ENCODE data around the gene INPP5A.

INPP5A gene

DNA sequence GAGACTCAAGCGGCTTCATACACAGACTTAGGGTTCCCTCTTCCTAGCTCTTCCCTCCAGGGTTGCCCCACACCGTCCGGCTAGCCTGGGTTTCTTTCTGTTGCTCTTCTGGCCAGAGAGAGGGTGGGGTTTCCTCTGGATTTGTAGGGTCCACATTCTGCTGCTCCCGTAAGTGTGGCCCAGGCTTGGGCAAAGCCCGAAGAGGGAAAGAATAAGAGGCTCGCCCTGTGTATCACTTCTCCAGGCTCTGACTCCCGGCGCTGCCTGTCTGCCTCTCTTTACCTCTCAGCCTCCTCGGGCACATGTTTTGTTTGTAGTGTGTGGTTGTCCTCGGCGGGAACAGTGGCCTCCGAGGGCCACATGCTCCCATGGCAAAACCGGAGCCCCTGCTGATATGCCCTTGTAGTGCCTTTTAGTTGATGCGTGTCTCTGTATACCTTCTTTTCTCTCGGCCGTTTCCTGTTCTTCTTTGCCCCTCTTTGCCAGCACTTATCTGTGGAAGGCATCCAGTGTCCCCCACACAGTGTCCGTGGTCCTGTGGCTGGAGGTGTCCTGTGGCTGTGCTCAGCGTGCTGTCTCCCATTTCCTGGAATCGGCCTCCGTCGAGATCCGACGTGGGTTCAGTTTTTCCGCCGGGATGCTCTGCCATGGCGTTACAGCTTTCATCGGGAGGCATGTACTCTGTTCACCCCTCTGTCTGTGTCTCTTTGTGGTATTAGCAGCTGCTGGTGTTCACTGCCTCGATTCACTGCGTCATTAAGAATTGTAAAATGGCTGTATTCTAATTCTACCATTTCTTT lies 102.9 kb downstream of the INPP5A start:
- Mint-ChIP-seq H3K9me3 (no peaks in the 10 kb centered on the region), H3K27ac (no peak overlapping the region), H3K4me1 (peaks cover 23% of the 10 kb centered on the region), H3K27me3 (no peaks in the 10 kb centered on the region), H3K4me3 (no peak overlapping the region), H3K36me3 (peaks cover 4% of the 10 kb centered on the region)
- DNase-seq (ENCODE audit: low spot score in 2 of 2) (no peak), ATAC-seq (ENCODE audit: low read depth) (no peak)

DNA sequence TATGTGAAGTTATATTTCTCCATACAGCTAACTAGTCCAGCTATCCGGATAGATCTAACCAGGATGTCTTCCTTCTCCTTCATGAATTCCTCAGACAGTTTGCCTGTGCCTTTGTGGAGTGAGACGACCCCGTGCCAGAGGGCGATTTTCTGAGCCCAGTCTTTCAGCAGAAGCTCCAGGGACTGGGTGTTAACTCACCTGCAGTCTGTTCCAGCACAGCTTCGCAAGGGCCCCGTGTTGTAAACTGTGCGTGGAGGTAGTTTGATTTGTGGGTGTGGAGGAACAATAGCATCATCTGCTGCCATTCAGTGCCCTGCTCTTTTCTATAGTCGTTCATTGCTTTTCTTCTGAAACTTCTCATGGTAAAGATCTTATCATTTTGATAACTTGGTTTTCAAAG lies 103.8 kb downstream of the INPP5A start:
- no peaks in the 10 kb centered on the region for H3K9me3 Mint-ChIP-seq
- H3K27ac Mint-ChIP-seq, result no peak overlapping the region
- H3K27me3 Mint-ChIP-seq, result no peaks in the 10 kb centered on the region
- peaks cover 23% of the 10 kb centered on the region for H3K4me1 Mint-ChIP-seq
- peaks cover 4% of the 10 kb centered on the region for H3K36me3 Mint-ChIP-seq
- ATAC-seq (ENCODE audit: low read depth) (no peak), DNase-seq (ENCODE audit: low spot score in 2 of 2) (no peak)
- no peak overlapping the region for H3K4me3 Mint-ChIP-seq

DNA sequence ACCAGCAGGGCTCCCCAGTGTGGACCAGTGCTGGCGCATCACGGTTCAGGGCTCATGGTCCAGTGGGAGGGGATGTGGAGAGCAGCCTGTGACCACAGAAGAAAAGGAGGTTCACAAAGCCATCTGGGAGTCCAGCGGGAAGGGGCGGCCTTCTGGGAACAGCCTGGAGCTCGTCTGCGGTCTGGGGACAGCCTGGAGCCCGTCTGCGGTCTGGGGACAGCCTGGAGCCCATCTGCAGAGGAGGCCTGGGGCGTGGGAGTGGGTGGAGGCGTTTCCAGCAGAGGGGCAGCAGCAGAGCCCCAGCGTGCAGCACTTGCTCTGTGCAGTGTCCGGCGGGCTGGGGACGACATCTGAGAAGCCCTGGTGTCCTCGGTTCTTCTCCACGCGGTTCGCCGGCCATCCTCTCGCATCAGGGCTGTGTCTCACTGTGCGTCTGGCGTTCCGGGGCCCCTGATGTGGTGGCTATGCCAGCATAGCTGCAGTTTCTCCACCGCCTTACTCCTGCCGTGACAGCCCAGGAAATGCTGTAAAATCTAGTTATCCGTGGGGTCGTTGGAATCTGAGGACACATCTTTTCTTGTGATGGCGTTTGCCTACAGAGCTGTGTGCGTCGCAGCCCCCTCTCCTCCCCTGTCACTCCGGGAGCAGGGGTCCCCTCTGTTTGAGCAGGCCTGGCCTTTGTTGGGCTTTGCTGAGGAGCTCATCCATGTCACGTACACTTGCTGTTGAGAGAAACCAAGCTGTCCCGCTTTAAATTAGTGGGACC lies 104.6 kb downstream of the INPP5A start:
- Mint-ChIP-seq H3K9me3 (no peaks in the 10 kb centered on the region), H3K4me3 (no peak overlapping the region), H3K27me3 (no peaks in the 10 kb centered on the region), H3K4me1 (peaks cover 23% of the 10 kb centered on the region), H3K27ac (no peak overlapping the region), H3K36me3 (peaks cover 5% of the 10 kb centered on the region)
- DNase-seq (ENCODE audit: low spot score in 2 of 2) (no peak), ATAC-seq (ENCODE audit: low read depth) (no peak)

DNA sequence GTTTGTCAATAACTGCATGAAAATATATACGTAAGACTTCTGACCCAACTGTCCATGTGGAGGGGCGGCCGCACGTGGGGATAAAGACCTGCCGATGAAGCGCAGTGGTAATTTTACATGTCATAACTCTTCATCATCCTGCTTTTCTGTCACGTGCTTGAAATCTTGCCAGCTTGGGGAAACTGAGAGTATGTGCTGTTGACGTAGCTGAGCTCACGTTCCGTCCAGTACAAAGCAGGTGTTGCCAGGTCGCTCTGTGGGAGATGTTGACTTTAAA lies 105.1 kb downstream of the INPP5A start:
- no peaks in the 10 kb centered on the region for H3K9me3 Mint-ChIP-seq
- DNase-seq (ENCODE audit: low spot score in 2 of 2), result no peak

DNA sequence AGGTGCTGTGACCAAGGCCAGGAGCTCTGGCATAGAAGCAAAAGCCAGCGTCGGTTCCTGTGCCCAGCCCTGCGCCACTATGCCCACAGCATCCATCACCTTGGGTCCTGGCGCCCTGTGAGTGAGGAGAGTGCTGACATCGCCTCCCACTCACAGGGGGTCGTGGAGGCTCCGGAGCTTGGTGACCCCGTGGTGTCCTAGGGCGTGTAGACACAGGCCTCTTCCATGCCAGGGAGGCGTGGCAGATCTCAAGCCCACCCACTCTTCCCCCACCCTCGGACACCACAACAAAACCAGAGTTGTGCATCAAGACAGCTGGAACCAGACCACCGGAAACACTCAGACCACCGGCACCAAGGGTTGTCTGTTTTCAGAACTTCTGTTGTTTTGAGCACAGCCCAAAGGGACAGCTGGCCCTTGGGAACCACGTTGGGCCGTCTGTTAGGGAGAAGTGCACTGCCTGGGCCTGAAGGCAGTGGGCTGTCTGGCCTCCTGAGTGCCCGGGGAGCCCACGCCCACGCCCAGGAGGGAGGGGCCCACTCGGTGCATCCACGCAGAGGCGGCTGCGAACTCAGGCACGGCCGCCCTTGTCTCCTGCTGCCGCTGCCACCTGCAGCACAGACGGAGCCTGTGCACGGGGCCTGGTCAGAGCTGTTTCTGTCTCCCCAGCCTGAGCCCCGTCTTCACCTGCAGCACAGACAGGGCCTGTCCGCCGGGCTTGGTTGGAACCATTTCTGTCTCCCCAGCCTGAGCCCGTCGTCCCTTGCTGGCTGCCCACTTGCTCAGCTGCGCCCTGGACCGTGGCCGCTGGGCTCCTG lies 106.3 kb downstream of the INPP5A start:
- DNase-seq (ENCODE audit: low spot score in 2 of 2) (no peak), ATAC-seq (ENCODE audit: low read depth) (no peak)
- no peaks in the 10 kb centered on the region for H3K27me3 Mint-ChIP-seq
- H3K4me3 Mint-ChIP-seq, result no peak overlapping the region
- H3K27ac Mint-ChIP-seq, result no peak overlapping the region
- H3K4me1 Mint-ChIP-seq, result peaks cover 11% of the 10 kb centered on the region
- H3K9me3 Mint-ChIP-seq, result no peaks in the 10 kb centered on the region
- H3K36me3 Mint-ChIP-seq, result peaks cover 11% of the 10 kb centered on the region

More for the DNA sequence above, 105.1 kb downstream of the INPP5A start:
- Mint-ChIP-seq H3K27ac (no peak overlapping the region), H3K4me1 (peaks cover 18% of the 10 kb centered on the region), H3K4me3 (no peak overlapping the region), H3K27me3 (no peaks in the 10 kb centered on the region), H3K36me3 (peaks cover 8% of the 10 kb centered on the region)
- no peak for ATAC-seq (ENCODE audit: low read depth)

DNA sequence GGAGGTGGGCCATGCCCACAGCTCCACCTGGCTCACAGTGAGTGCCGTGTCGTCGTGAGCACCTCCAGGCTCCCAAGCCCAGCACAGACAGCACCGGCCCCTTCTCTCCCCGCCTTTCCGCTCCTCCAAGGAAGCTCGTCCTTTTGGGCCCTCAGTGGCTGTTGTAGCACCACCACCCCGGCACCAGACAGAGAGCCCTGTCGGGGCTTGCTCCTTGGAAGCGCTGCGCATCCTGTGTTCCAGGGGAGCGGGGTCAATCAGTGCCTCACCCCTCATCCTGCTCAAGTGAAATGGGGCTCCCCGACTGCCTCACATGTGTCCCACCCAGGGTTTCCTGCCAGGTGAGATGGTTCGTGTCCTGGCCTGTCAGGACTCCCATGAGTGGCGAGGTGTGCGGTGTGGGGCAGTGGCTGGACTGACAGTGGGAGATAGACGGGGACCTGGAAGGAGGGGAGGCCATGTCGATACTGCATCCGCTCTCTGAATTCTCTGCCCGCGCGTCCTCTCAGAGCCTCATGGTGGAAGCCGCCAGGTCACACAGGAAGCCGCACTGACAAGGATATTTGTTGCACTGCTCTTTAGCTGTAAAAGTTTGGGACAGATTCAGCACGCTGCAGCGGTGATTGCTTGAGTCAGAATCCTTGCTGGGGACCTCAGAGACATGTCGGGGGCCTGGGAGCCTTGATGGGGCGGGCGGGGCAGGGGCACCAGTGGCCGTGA lies 107.1 kb downstream of the INPP5A start:
- no peak overlapping the region for H3K4me3 Mint-ChIP-seq
- ATAC-seq (ENCODE audit: low read depth), result no peak

DNA sequence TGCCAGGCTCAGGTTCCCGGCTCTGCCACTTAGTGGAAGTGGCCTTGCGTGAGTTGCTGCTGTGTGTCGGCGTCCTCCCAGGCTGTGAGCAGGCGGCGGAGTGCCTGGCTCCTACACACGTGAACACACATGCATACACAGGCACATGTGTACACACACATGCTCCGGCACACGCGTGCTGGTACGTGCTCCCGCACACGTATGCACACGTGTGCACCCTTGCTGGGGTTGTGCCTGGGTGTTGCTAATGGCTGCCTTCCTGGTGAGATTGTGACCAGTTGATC lies 107.6 kb downstream of the INPP5A start:
- ATAC-seq (ENCODE audit: low read depth) (no peak), DNase-seq (ENCODE audit: low spot score in 2 of 2) (no peak)
- Mint-ChIP-seq H3K9me3 (no peaks in the 10 kb centered on the region), H3K4me1 (peaks cover 14% of the 10 kb centered on the region), H3K36me3 (peaks cover 12% of the 10 kb centered on the region), H3K4me3 (no peak overlapping the region), H3K27ac (no peak overlapping the region), H3K27me3 (no peaks in the 10 kb centered on the region)

More for the DNA sequence above, 107.1 kb downstream of the INPP5A start:
- H3K9me3 Mint-ChIP-seq, result no peaks in the 10 kb centered on the region
- no peak for DNase-seq (ENCODE audit: low spot score in 2 of 2)
- peaks cover 16% of the 10 kb centered on the region for H3K36me3 Mint-ChIP-seq
- H3K27ac Mint-ChIP-seq, result no peak overlapping the region
- no peaks in the 10 kb centered on the region for H3K27me3 Mint-ChIP-seq
- peaks cover 14% of the 10 kb centered on the region for H3K4me1 Mint-ChIP-seq

DNA sequence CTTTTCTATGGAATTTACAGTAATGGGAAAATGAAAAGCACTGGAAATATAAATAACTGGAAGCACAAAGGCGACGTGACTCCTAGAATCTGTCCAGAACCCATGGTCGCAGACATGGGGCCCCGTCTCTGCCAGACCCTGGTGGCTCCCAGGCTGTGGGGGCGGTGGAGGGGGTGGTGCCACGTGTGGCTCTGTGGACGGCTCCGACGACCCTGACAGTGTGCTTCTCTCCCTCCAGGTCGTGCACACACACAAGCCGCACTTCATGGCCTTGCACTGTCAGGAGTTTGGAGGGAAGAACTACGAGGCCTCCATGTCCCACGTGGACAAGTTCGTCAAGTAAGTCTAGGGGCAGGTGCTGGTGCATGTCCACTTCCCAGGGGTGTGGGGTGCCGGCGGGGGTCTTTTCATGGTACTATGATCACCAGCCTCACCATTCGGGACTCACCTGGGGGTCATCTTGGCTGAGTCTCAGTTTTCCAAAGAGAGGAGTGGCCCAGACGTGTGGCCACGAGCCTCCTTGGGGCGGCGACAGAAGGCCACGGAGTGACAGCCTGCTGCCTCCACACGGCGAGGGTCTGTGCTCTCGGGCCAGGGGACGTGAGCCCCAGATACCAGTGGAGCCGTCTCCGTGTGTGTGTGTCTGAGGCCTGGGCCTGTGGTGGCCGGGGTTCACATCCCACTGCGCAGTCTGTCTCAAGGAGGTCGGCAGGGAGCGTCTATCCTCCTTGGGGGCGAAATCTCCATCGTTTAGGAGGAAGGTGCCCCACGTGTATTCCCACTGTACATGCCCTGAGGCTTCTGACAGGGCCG lies 108.2 kb downstream of the INPP5A start:
- H3K27ac Mint-ChIP-seq, result no peak overlapping the region
- no peak overlapping the region for H3K4me3 Mint-ChIP-seq
- no peaks in the 10 kb centered on the region for H3K27me3 Mint-ChIP-seq
- no peaks in the 10 kb centered on the region for H3K9me3 Mint-ChIP-seq
- DNase-seq (ENCODE audit: low spot score in 2 of 2), result no peak
- ATAC-seq (ENCODE audit: low read depth), result no peak
- peaks cover 14% of the 10 kb centered on the region for H3K36me3 Mint-ChIP-seq
- H3K4me1 Mint-ChIP-seq, result peaks cover 14% of the 10 kb centered on the region

DNA sequence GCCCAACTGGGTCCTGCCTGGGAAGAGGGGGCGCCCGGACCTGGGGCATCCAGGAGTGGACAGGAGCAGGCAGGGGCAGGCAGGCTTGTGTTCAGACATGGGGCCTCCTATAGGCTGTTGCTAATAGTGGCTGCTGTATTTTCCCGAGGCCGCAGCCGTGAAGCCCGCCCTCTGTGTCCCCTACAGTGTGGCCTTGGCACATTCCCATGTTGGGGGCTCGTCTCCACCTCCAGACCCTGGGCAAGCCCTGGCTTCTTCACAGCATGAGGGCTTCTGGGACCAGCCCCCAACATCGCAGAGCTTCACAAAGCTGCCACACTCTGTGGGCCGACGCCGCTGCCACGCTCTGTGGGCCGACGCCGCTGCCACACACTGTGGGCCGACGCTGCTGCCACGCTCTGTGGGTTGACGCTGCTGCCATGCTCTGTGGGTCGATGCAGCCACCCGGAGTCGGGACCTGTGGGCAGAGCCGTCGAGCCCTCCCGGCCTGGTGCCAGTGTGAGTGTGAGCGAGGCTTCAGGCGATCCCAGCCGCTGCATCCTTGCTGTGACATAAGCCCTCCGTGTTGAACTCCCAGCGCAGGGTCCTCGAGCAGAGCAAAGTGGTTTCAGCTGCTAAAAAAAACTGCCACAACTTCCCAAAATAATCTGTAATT lies 109.0 kb downstream of the INPP5A start:
- no peak overlapping the region for H3K27ac Mint-ChIP-seq
- no peaks in the 10 kb centered on the region for H3K27me3 Mint-ChIP-seq
- H3K36me3 Mint-ChIP-seq, result peaks cover 17% of the 10 kb centered on the region
- no peak overlapping the region for H3K4me3 Mint-ChIP-seq
- ATAC-seq (ENCODE audit: low read depth) (no peak), DNase-seq (ENCODE audit: low spot score in 2 of 2) (no peak)
- no peaks in the 10 kb centered on the region for H3K9me3 Mint-ChIP-seq
- H3K4me1 Mint-ChIP-seq, result peaks cover 8% of the 10 kb centered on the region

DNA sequence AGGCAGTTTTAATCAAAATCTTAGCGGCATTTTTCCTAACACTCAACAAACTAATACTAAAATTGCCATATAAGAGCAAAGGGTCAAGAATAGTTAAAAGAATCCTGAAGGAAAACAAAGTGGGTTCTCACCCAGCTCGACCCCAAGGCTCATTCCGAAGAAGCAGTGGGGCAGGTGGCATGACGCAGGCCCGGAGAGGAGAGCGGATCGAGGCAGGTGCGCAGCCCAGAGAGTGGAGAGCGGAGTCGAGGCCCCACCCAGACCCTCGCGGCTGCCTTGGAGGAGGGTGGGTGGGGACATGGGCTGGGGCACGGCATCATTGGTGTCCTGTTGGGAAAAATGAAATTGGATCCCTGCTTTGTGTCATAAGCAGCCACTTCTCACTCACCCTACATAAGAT lies 109.8 kb downstream of the INPP5A start:
- no peak overlapping the region for H3K27ac Mint-ChIP-seq
- DNase-seq (ENCODE audit: low spot score in 2 of 2) (no peak), ATAC-seq (ENCODE audit: low read depth) (no peak)
- peaks cover 6% of the 10 kb centered on the region for H3K4me1 Mint-ChIP-seq
- H3K4me3 Mint-ChIP-seq, result no peak overlapping the region
- H3K27me3 Mint-ChIP-seq, result no peaks in the 10 kb centered on the region
- no peaks in the 10 kb centered on the region for H3K9me3 Mint-ChIP-seq
- H3K36me3 Mint-ChIP-seq, result peaks cover 21% of the 10 kb centered on the region

DNA sequence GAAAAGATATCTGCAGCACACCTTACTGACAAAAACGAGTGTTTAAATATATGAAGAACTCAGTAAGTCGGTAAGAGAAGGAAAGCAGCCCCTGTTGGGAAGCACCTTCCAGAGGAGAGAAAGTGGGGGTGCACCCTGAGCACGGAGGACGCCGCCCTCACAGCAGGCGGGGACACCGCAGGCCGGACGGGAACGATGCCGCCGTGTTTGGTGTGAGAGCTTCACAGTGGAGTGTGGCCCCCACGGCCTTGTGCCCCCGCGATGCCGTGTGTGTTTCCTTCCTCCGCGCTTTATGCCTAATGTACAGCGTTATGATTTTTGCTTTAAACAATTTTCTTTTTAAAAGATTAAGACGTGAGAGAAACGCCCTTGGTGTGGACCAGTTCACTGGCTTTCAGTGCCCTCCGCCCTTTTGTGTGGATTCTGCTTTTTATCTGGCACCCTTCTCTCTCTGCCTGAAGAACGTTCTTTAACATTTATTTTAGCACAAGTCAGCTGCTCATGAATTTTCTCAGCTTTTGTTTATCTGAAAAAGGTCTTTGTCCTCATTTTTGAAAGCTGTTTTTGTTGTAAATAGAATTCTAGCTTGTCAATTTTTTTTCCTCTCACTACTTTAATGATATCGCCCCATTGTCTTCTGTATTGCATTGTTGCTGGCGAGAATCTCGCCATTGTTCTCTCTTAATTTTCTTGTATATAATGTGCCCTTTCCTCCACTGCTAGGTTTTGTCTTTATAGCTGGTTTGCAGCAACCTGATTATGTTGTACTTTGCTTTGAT lies 110.7 kb downstream of the INPP5A start:
- no peak for DNase-seq (ENCODE audit: low spot score in 2 of 2)
- no peak for ATAC-seq (ENCODE audit: low read depth)
- Mint-ChIP-seq H3K27me3 (no peaks in the 10 kb centered on the region), H3K27ac (no peak overlapping the region), H3K4me1 (peaks cover 6% of the 10 kb centered on the region), H3K9me3 (no peaks in the 10 kb centered on the region), H3K4me3 (no peak overlapping the region), H3K36me3 (peaks cover 25% of the 10 kb centered on the region)

DNA sequence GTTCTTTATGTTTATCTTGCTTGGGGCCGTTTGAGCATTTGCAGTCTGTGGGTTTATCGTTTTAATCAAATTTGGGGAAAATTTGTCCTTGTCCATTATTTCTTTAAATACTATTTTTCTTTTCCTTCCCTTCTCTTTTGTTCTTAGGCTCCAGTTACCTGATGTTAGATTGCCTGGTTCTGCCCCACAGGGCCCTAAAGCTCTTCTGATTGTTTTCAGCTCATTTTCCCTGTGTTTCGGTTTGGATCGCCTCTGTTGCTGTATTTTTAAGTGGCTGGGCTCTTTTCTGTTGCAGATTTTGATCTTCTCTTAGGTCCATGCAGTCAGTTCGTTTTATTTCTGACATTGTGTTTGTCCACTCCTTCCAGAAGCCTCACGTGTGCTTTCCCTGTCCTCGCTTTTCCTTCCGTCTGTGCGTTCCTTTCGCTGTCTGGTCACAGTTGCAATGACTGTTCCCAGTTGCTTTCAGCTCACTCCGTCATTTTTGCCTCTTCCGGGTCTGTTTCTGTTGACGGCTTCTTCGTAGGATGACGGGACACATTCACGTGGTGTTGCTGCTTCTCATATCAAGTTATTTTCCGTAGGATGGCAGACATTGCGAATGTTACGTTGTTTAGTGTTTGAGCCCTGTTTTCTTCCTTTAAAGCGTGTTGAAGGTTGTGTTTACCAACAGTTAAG lies 111.4 kb downstream of the INPP5A start:
- Mint-ChIP-seq H3K4me1 (peaks cover 3% of the 10 kb centered on the region), H3K36me3 (peaks cover 25% of the 10 kb centered on the region), H3K4me3 (no peak overlapping the region), H3K27me3 (no peaks in the 10 kb centered on the region), H3K9me3 (no peaks in the 10 kb centered on the region), H3K27ac (no peak overlapping the region)
- DNase-seq (ENCODE audit: low spot score in 2 of 2), result no peak
- no peak for ATAC-seq (ENCODE audit: low read depth)
